ENCODE results near the gene SLC6A3. TPM values are rescaled to one million over a fixed set of nuclear protein-coding genes. Genes with fewer than 3 reads are reported as not detected.

SLC6A3 gene
- total and polyA plus RNA-seq, 9 of the 15 experiments (the other 6 are each of a cell fraction or from before 2014, with no cell fraction given) = not detected

GRCh38 chr5:1393571-1394501, 51.4 kb downstream of the SLC6A3 start:
- Histone ChIP-seq H3K4me1 (replicated peaks in 1 of 2; ENCODE audit: control insufficient read depth in 2 of 2, insufficient read depth in 2 of 2, low read length in 2 of 2) (no peaks in the 10 kb centered on the region; a peak in 1 of 5 replicates), H3K79me2 (ENCODE audit: control insufficient read depth, insufficient read depth, low read length) (no peaks in the 10 kb centered on the region), H4K20me1 (replicated peaks; ENCODE audit: control insufficient read depth, insufficient read depth, low read length) (peaks cover 20% of the 10 kb centered on the region), H3K4me3 (no peak overlapping the region), H3K9me1 (ENCODE audit: control insufficient read depth, insufficient read depth, low read length) (no peaks in the 10 kb centered on the region), H3K27me3 (ENCODE audit: control insufficient read depth in 2 of 2, insufficient read depth in 2 of 2, low read length in 2 of 2) (peaks cover 44 to 83% of the 10 kb centered on the region in 2 experiments), H3K4me2 (ENCODE audit: insufficient read depth, low read length) (no peak overlapping the region), H3K27ac (ENCODE audit: extremely low read depth, low read depth, low read length) (no peak overlapping the region), H3K36me3 (ENCODE audit: control insufficient read depth, insufficient read depth, low read length) (no peaks in the 10 kb centered on the region), H2AFZ (ENCODE audit: low read depth, low read length) (no peak overlapping the region), H3K9me3 (replicated peaks; ENCODE audit: control insufficient read depth, insufficient read depth, low read depth, low read length) (no peaks in the 10 kb centered on the region), H3K9ac (ENCODE audit: insufficient read depth in 1 of 2, low read depth in 2 of 2, low read length in 2 of 2) (no peak overlapping the region)
- WGBS (ENCODE audit: insufficient coverage, low coverage, missing lambda C conversion rate) = 1% methylated on average over 36 of the region's 36 CpGs
- DNase-seq (ENCODE audit: extremely low read depth in 1 of 4, low spot score in 3 of 4) = no peak
- ChIA-PET POLR2A (interaction anchor here (0.5 to 0.7 kb wide), 2 partner anchors 8 to 12 kb away, joined by 3 to 4 read pairs; no protein-coding TSS in a partner anchor), CTCF (ENCODE audit: low intra/inter-chr PET ratio) (no interaction called here)
- TF ChIP-seq ATF2 (CRISPR knock-in tag; IDR thresholded peaks at IDR 0.05) = no peak
- TF ChIP-seq FOXA3 (CRISPR knock-in tag; conservative IDR thresholded peaks at IDR 0.05 in 1 of 2, IDR thresholded peaks at IDR 0.05 in 1 of 2) = no peak
- no peak for TF ChIP-seq MTA1 (IDR thresholded peaks at IDR 0.05; ENCODE audit: borderline replicate concordance)
- no peak for TF ChIP-seq AFF4 (CRISPR knock-in tag; IDR thresholded peaks at IDR 0.05)
- TF ChIP-seq ZNF445 (CRISPR knock-in tag; IDR thresholded peaks at IDR 0.05; ENCODE audit: low read depth) = no peak
- BruUV-seq (replicated peaks) = no TSS peak
- ATAC-seq = no peak
- no peak for FAIRE-seq
- intact Hi-C loops (cut with micrococcal nuclease) (no loop called here), in situ Hi-C loops (cut with MboI) (no loop called here)
